Memory B cell (primary cell): ENCODE data around the gene KCNT1.

ENCODE experiments used
- ATAC-seq: fragments of 150-1000 bp; cut with Tn5 transposase; 2 replicates; pipeline ENCODE4 v1.10.0; 2021; ENCODE audit warnings: low read depth, mild to moderate bottlenecking, moderate library complexity
- DNase-seq, 2 donors: peaks; one replicate each; pipeline ENCODE4 v3.0.0; 2022; ENCODE audit warnings: low spot score in 2 of 2
- H3K27ac Mint-ChIP-seq: one replicate; pipeline ENCODE4 v1.8.0; 2022; ENCODE audit warnings: mild to moderate bottlenecking, moderate library complexity, mixed read lengths
- H3K27me3 Mint-ChIP-seq: one replicate; pipeline ENCODE4 v1.8.0; 2022; ENCODE audit warnings: mixed read lengths
- H3K36me3 Mint-ChIP-seq: one replicate; pipeline ENCODE4 v1.8.0; 2022; ENCODE audit warnings: mild to moderate bottlenecking, mixed read lengths
- H3K4me1 Mint-ChIP-seq: one replicate; pipeline ENCODE4 v1.8.0; 2022; ENCODE audit warnings: mixed read lengths
- H3K4me3 Mint-ChIP-seq: one replicate; pipeline ENCODE4 v1.8.0; 2022; ENCODE audit warnings: mild to moderate bottlenecking, moderate library complexity, mixed read lengths
- H3K9me3 Mint-ChIP-seq: one replicate; pipeline ENCODE4 v1.8.0; 2022; ENCODE audit warnings: mixed read lengths

Gene KCNT1

GRCh38 chr9:135771401-135772051 is 69.5 kb downstream of the KCNT1 start:
- Mint-ChIP-seq H3K36me3 (no peaks in the 10 kb centered on the region), H3K27me3 (peaks cover 7% of the 10 kb centered on the region), H3K4me1 (no peaks in the 10 kb centered on the region), H3K9me3 (no peaks in the 10 kb centered on the region), H3K27ac (no peak overlapping the region), H3K4me3 (no peak overlapping the region)
- ATAC-seq (no peak), DNase-seq (no peak)

GRCh38 chr9:135772056-135772646 is 70.2 kb downstream of the KCNT1 start:
- ATAC-seq (no peak), DNase-seq (no peak)
- no peaks in the 10 kb centered on the region for H3K9me3 Mint-ChIP-seq
- peaks cover 7% of the 10 kb centered on the region for H3K27me3 Mint-ChIP-seq
- H3K36me3 Mint-ChIP-seq, result no peaks in the 10 kb centered on the region
- H3K4me1 Mint-ChIP-seq, result no peaks in the 10 kb centered on the region
- H3K27ac Mint-ChIP-seq, result no peak overlapping the region
- H3K4me3 Mint-ChIP-seq, result no peak overlapping the region

- no peaks in the 10 kb centered on the region for H3K4me1 Mint-ChIP-seq
- no peaks in the 10 kb centered on the region for H3K36me3 Mint-ChIP-seq
- no peak for ATAC-seq
- no peak overlapping the region for H3K4me3 Mint-ChIP-seq
- DNase-seq, result no peak
- no peak overlapping the region for H3K27ac Mint-ChIP-seq
- peaks cover 7% of the 10 kb centered on the region for H3K27me3 Mint-ChIP-seq
- H3K9me3 Mint-ChIP-seq, result no peaks in the 10 kb centered on the region
Observed at GRCh38 chr9:135772702-135773493, 70.9 kb downstream of the KCNT1 start.

GRCh38 chr9:135773530-135774238 is 71.7 kb downstream of the KCNT1 start:
- H3K9me3 Mint-ChIP-seq, result no peaks in the 10 kb centered on the region
- no peaks in the 10 kb centered on the region for H3K4me1 Mint-ChIP-seq
- no peak overlapping the region for H3K4me3 Mint-ChIP-seq
- no peak overlapping the region for H3K27ac Mint-ChIP-seq
- H3K36me3 Mint-ChIP-seq, result no peaks in the 10 kb centered on the region
- peaks cover 7% of the 10 kb centered on the region for H3K27me3 Mint-ChIP-seq
- no peak for DNase-seq
- ATAC-seq, result no peak

GRCh38 chr9:135774239-135774747 is 72.3 kb downstream of the KCNT1 start:
- ATAC-seq (no peak), DNase-seq (no peak)
- no peak overlapping the region for H3K4me3 Mint-ChIP-seq
- H3K4me1 Mint-ChIP-seq, result no peaks in the 10 kb centered on the region
- H3K36me3 Mint-ChIP-seq, result no peaks in the 10 kb centered on the region
- H3K27ac Mint-ChIP-seq, result no peak overlapping the region
- peaks cover 2% of the 10 kb centered on the region for H3K27me3 Mint-ChIP-seq
- H3K9me3 Mint-ChIP-seq, result no peaks in the 10 kb centered on the region

- DNase-seq (no peak), ATAC-seq (no peak)
- Mint-ChIP-seq H3K4me3 (no peak overlapping the region), H3K27ac (no peak overlapping the region), H3K9me3 (no peaks in the 10 kb centered on the region), H3K4me1 (no peaks in the 10 kb centered on the region), H3K36me3 (no peaks in the 10 kb centered on the region), H3K27me3 (peaks cover 2% of the 10 kb centered on the region)
Observed at GRCh38 chr9:135774794-135775525, 73.0 kb downstream of the KCNT1 start.

GRCh38 chr9:135775911-135776310 is 73.9 kb downstream of the KCNT1 start:
- H3K9me3 Mint-ChIP-seq, result no peaks in the 10 kb centered on the region
- H3K27ac Mint-ChIP-seq, result no peak overlapping the region
- DNase-seq, result no peak
- no peak for ATAC-seq
- no peak overlapping the region for H3K4me3 Mint-ChIP-seq
- peaks cover 2% of the 10 kb centered on the region for H3K27me3 Mint-ChIP-seq
- H3K36me3 Mint-ChIP-seq, result no peaks in the 10 kb centered on the region
- H3K4me1 Mint-ChIP-seq, result no peaks in the 10 kb centered on the region

GRCh38 chr9:135776893-135777622 is 75.1 kb downstream of the KCNT1 start:
- Mint-ChIP-seq H3K4me1 (no peaks in the 10 kb centered on the region), H3K9me3 (no peaks in the 10 kb centered on the region), H3K27me3 (peaks cover 2% of the 10 kb centered on the region), H3K27ac (no peak overlapping the region), H3K4me3 (no peak overlapping the region), H3K36me3 (no peaks in the 10 kb centered on the region)
- DNase-seq, result no peak
- ATAC-seq, result no peak

GRCh38 chr9:135777623-135778177 is 75.7 kb downstream of the KCNT1 start:
- DNase-seq (no peak), ATAC-seq (no peak)
- Mint-ChIP-seq H3K4me3 (no peak overlapping the region), H3K36me3 (no peaks in the 10 kb centered on the region), H3K4me1 (no peaks in the 10 kb centered on the region), H3K27ac (no peak overlapping the region), H3K9me3 (no peaks in the 10 kb centered on the region), H3K27me3 (peaks cover 2% of the 10 kb centered on the region)

GRCh38 chr9:135778421-135778820 is 76.4 kb downstream of the KCNT1 start:
- H3K27ac Mint-ChIP-seq, result no peak overlapping the region
- no peaks in the 10 kb centered on the region for H3K9me3 Mint-ChIP-seq
- peaks cover 2% of the 10 kb centered on the region for H3K27me3 Mint-ChIP-seq
- no peaks in the 10 kb centered on the region for H3K36me3 Mint-ChIP-seq
- DNase-seq, result no peak
- no peak overlapping the region for H3K4me3 Mint-ChIP-seq
- no peak for ATAC-seq
- H3K4me1 Mint-ChIP-seq, result no peaks in the 10 kb centered on the region

GRCh38 chr9:135779571-135779970 is 77.6 kb downstream of the KCNT1 start:
- H3K4me1 Mint-ChIP-seq, result no peaks in the 10 kb centered on the region
- H3K27me3 Mint-ChIP-seq, result peaks cover 2% of the 10 kb centered on the region
- no peak overlapping the region for H3K4me3 Mint-ChIP-seq
- H3K27ac Mint-ChIP-seq, result no peak overlapping the region
- H3K9me3 Mint-ChIP-seq, result no peaks in the 10 kb centered on the region
- ATAC-seq (no peak), DNase-seq (no peak)
- no peaks in the 10 kb centered on the region for H3K36me3 Mint-ChIP-seq

GRCh38 chr9:135780086-135780485 is 78.1 kb downstream of the KCNT1 start:
- no peaks in the 10 kb centered on the region for H3K36me3 Mint-ChIP-seq
- no peak overlapping the region for H3K4me3 Mint-ChIP-seq
- no peak for ATAC-seq
- no peak overlapping the region for H3K27ac Mint-ChIP-seq
- no peak for DNase-seq
- peaks cover 2% of the 10 kb centered on the region for H3K27me3 Mint-ChIP-seq
- no peaks in the 10 kb centered on the region for H3K9me3 Mint-ChIP-seq
- H3K4me1 Mint-ChIP-seq, result no peaks in the 10 kb centered on the region

- Mint-ChIP-seq H3K36me3 (no peaks in the 10 kb centered on the region), H3K4me3 (no peak overlapping the region), H3K27me3 (peaks cover 2% of the 10 kb centered on the region), H3K4me1 (no peaks in the 10 kb centered on the region), H3K27ac (no peak overlapping the region), H3K9me3 (no peaks in the 10 kb centered on the region)
- no peak for ATAC-seq
- DNase-seq, result no peak
Observed at GRCh38 chr9:135780626-135781025, 78.6 kb downstream of the KCNT1 start.
